ENCODE results near the gene SLC5A11.

The SLC5A11 gene

GRCh38 chr16:24925163-24925562 is 79.4 kb downstream of the SLC5A11 start:
- no peak for DNase-seq

DNA sequence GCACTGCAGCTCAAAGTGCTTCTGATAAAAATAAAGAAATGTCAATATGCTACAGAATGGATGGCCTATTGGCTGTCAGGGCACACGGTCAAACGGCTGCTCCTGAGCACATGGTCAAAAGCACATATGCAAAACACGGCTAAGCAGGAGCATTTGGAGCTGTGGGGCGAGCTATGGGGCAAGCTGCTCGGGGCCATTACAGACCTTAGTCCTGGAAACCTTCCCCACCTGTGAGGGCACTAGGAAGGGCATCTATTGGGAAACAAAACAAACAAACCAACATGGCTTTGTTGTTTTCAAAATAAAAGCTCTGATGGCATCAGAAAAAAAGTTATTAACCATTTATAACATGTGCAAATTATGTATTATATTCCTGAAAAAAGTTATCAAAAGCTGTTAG is 83.6 kb downstream of the SLC5A11 start:
- DNase-seq = no peak

- DNase-seq = no peak
Observed at GRCh38 chr16:24930440-24930839, 84.7 kb downstream of the SLC5A11 start.

GRCh38 chr16:24931091-24931490 is 85.3 kb downstream of the SLC5A11 start:
- DNase-seq = no peak

- no peak for DNase-seq
Observed at GRCh38 chr16:24935336-24935735, 89.6 kb downstream of the SLC5A11 start.

- no peak for DNase-seq
Observed at GRCh38 chr16:24936151-24936550, 90.4 kb downstream of the SLC5A11 start.

DNA sequence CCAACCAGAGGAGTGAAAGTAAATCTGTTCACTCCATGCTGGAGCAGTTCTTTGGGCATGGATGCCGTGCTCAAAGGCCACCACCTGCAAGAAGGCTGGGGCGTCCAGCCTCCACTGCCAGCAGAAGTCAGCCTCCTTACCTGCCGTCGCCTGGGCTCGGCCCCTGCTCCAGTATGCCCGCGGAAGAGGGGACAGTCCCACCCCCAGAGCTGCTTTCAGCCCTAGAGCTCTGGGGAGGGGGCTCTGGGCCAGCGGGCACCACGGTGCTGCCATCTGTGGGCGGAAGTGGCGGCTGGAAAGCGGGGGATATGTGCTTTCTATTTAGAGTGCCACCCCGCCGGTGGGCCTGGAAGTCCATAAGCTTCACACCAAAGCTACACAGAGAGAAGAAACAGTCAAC is 93.5 kb downstream of the SLC5A11 start:
- no peak for DNase-seq

GRCh38 chr16:24939738-24940137 is 94.0 kb downstream of the SLC5A11 start:
- DNase-seq = no peak

DNA sequence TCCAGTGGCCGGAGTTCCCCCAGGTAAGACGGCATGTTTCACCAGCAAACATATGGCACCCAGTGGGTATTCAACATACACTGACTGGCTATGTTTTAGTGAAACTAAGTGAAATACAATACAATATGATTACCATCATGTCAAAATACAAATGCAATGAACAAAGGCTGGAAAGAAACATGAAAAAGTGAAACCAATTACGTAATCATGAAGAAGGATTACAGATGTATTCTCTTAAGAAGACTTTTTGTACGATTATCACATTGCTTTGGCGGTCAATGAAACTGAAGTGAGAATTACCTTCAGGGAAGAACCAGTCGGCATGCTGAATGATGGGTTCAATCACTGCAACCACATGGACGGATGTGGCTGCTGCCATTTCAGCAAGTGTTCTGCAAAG is 97.7 kb downstream of the SLC5A11 start:
- no peak for DNase-seq

- DNase-seq = no peak
Observed at GRCh38 chr16:24944206-24944605, 98.4 kb downstream of the SLC5A11 start.

DNA sequence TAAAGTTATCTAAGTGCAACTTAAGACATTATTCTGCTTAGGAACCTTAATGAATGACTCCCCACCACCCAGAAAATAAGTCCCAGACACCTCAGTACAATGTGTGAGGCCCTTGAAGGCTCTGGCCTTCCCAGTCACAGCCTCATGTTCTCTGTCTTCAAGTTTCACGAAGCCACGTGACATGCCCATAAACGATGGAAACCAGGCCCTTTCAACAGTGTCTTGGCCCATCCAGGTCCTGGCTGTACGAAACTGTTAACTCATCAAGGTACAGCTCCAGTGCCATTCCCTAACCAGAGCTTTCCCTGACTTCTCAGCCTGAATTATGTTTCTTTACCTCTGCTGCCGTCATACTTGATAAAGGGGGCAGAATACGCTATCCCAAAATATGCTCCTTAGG is 100.4 kb downstream of the SLC5A11 start:
- DNase-seq = no peak

DNA sequence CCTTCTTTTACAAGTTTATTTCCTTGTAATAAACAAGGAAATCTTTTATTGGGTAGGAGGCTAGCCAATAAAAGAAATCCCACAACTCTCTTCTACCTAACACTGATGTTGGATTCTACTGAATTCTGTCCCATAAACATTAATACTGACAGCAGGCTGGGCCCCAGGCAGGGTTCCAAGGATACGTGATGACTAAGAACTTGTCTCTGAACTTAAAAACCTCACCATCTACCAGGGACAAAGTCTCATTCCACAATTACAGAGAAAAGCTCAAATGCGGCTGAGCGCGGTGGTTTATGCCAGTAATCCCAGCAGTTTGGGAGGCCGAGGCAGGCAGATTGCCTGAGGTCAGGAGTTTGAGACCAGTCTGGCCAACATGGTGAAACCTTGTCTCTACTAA is 104.5 kb downstream of the SLC5A11 start:
- DNase-seq = no peak

- DNase-seq = no peak
Observed at GRCh38 chr16:24953306-24953705, 107.5 kb downstream of the SLC5A11 start.

DNA sequence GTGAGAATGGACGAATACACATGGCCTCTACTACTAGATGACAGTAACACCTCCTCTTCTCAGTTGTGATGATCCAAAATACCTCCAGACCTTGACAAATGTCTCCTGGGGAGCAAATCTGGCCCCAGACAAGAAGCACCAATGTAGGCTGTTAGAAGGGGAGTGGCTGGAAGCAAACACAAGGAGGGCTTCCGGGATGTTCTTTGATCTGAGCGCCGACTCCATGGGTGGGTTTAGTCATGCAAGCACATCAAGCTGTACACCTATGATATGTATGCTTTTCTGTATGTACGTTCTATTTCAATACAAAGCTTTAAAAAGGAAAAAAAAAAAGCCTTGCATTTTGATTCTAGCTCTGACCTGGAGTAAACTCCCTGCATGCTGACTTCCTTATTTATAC is 108.0 kb downstream of the SLC5A11 start:
- no peak for DNase-seq

- no peak for DNase-seq
Observed at GRCh38 chr16:24954137-24954536, 108.4 kb downstream of the SLC5A11 start.

DNA sequence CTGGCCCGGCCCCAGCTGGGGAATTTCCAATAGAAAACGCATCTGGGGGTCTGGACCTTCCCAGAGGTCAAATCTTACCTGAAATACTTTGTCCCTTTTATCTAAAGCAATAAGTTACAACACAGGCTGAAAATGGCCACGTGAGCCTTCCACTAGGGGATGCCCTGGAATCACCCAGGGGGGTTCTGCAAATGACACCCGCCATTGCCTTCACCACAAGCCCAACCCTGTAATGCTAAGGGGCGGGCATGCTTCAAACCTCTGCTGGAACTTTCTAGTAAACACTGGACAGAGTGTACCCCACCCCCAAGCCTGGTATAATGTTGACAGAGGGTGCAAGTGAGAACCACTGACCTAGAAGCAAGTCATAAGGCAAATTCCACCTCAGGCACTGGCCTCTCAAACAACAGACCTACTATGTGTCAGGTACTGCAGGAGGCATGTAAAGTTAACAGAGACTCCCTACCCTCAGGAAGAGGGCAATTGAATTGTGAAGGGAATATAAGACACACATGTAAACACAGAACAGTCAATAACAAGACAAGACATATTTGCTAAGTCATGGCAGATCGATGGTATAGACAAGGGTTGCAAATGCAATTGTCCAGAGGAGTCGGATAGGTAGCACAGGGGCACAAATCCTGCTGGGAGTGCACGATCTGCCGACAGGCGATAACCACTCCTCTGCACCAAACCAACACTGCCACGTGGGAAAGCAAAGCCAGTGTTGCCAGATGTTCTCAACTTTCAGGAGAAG is 110.4 kb downstream of the SLC5A11 start:
- DNase-seq = no peak

DNA sequence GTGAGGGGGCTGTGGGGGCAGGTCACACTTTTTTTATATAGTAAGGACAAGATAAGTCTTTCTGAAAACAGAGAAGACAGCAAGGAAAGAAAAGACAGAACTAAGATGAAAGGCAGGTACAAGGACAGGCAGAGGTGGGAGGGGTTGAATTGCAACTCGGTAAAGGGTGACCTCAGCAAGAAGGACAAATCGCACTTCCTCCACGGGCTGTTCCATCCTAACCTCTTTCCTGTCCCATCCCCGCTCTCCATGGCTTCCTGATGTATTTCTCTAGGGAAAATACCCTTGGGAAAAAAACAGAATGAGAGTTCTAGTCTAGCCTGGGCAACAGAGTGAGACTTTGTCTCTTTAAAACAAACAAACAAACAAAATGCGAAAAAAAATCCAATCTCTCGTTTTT is 112.1 kb downstream of the SLC5A11 start:
- no peak for DNase-seq

All from CD4-positive, alpha-beta T cell treated with Interleukin-21 for 1 hour (primary cell).